Measurements from ENCODE around the gene C17orf75. TPM values are rescaled to one million over a fixed set of nuclear protein-coding genes. Genes with fewer than 3 reads are reported as not detected.

The C17orf75 gene
- total and polyA plus RNA-seq, 8 donors: 6.3 to 17.5 (median 8.4) TPM

- H3K9me3 ChIP-seq: no peaks in the 10 kb centered on the region
- H3K27ac ChIP-seq: no peak overlapping the region
- WGBS, 2 donors: 65 to 66% methylated on average over 7 of the region's 7 CpGs
- TF ChIP-seq, protein P1, sequence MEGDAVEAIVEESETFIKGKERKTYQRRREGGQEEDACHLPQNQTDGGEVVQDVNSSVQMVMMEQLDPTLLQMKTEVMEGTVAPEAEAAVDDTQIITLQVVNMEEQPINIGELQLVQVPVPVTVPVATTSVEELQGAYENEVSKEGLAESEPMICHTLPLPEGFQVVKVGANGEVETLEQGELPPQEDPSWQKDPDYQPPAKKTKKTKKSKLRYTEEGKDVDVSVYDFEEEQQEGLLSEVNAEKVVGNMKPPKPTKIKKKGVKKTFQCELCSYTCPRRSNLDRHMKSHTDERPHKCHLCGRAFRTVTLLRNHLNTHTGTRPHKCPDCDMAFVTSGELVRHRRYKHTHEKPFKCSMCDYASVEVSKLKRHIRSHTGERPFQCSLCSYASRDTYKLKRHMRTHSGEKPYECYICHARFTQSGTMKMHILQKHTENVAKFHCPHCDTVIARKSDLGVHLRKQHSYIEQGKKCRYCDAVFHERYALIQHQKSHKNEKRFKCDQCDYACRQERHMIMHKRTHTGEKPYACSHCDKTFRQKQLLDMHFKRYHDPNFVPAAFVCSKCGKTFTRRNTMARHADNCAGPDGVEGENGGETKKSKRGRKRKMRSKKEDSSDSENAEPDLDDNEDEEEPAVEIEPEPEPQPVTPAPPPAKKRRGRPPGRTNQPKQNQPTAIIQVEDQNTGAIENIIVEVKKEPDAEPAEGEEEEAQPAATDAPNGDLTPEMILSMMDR (IDR thresholded peaks at IDR 0.05): no peak
- no peak overlapping the region for H3K4me3 ChIP-seq
- H3K36me3 ChIP-seq: peaks cover 0 to 4% (median under 1%) of the 10 kb centered on the region in 3 donors
- H3K4me1 ChIP-seq: peaks cover 0 to 8% (median 0%) of the 10 kb centered on the region in 3 donors
- FAIRE-seq (no peak), DNase-seq (no peak), ATAC-seq (no peak)
- intact Hi-C loops (cut with DNase I): no loop called here
- H3K27me3 ChIP-seq: no peaks in the 10 kb centered on the region
Observed at GRCh38 chr17:32385121-32385520, 43.1 kb upstream of the C17orf75 start.

DNA sequence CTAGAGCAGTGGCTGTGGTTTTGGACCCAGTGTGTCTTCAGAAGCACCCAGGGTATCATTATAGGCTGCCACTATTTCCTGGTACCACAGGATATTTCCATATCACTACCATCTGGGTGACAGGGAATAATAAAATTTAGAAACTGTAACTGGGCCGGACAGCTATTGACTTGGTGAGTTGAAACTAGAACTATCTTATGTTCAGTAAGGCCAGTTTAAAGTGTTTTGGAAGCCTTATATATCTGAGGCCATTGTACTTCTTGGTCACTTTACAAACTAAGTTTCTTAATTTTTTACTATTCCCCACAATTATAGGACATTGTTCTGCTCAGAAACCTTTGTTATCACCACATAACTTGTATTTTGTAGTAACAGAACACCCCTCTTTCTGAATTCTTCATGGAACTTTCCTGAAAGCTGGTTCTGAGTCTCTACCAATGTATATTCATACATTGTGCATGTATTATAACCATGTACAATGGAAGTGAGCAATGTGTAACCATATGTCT lies 42.0 kb upstream of the C17orf75 start:
- Histone ChIP-seq H3K27me3 (no peaks in the 10 kb centered on the region), H3K27ac (no peak overlapping the region), H3K9me3 (no peaks in the 10 kb centered on the region), H3K4me1 (peaks cover 0 to 8% (median 0%) of the 10 kb centered on the region in 3 donors), H3K4me3 (no peak overlapping the region), H3K36me3 (peaks cover 0 to 7% (median 4%) of the 10 kb centered on the region in 3 donors)
- TF ChIP-seq, protein P1 (IDR thresholded peaks at IDR 0.05): no peak
- intact Hi-C loops (cut with DNase I): no loop called here
- DNase-seq (no peak), ATAC-seq (no peak), FAIRE-seq (no peak)
- WGBS, 2 donors: 92 to 94% methylated on average over 1 of the region's 1 CpG

- Histone ChIP-seq H3K9me3 (no peaks in the 10 kb centered on the region), H3K27ac (no peak overlapping the region), H3K4me1 (peaks cover 0 to 8% (median 0%) of the 10 kb centered on the region in 3 donors), H3K4me3 (no peak overlapping the region), H3K36me3 (peaks cover 0 to 20% (median 12%) of the 10 kb centered on the region in 3 donors), H3K27me3 (no peaks in the 10 kb centered on the region)
- intact Hi-C loops (cut with DNase I): no loop called here
- TF ChIP-seq, protein P1 (IDR thresholded peaks at IDR 0.05): no peak
- ATAC-seq (no peak), DNase-seq (no peak), FAIRE-seq (no peak)
- WGBS, 2 donors: 98 to 99% methylated on average over 5 of the region's 5 CpGs
Observed at GRCh38 chr17:32382526-32383223, 40.7 kb upstream of the C17orf75 start.

DNA sequence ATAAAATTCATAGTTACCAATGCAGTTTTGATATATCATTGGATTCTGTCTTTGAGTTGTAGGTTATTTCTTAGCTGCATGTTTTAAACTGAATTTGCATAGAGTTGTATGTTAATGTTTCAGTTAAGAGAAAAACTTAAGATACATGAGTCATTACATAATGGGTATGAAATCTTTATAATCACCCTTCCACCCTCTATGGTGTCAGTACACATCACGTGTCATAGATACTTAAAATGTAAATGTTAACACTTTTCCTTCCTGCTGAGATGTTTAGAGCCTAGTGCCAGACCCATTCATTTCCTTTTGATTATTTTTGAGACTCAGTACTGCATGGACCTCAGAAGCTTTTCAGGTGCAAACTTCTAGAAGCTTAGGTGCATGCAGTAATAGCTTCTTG lies 28.5 kb upstream of the C17orf75 start:
- peaks cover 0 to under 1% (median 0%) of the 10 kb centered on the region in 3 donors for H3K4me1 ChIP-seq
- ATAC-seq (no peak), FAIRE-seq (no peak), DNase-seq (no peak)
- no peak overlapping the region for H3K27ac ChIP-seq
- 68 to 78% methylated on average over 1 of the region's 1 CpG for WGBS, 2 donors
- intact Hi-C loops (cut with DNase I): no loop called here
- no peak overlapping the region for H3K4me3 ChIP-seq
- H3K9me3 ChIP-seq: no peaks in the 10 kb centered on the region
- H3K27me3 ChIP-seq: no peaks in the 10 kb centered on the region
- TF ChIP-seq, protein P1 (IDR thresholded peaks at IDR 0.05): no peak
- H3K36me3 ChIP-seq: peaks cover 0 to 70% (median 53%) of the 10 kb centered on the region in 3 donors

DNA sequence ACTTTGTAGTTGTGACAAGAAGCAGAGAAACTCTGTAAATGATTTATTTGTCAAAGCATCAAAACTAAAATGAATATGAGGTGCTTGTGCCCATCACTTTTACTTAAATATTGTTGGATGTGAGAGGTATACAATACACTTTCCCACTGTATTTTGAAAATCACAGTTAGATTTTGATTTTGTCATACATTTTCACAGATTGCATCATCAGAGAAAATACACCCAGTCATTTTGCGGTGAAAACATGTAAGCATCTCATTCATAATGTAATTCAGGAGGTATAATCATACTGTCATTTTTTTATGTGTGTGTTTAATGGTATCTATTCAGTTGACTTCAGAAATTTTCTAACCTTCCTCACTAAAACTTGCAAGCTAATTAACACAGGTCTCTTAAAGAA lies 19.3 kb upstream of the C17orf75 start:
- FAIRE-seq (no peak), DNase-seq (no peak), ATAC-seq (no peak)
- H3K9me3 ChIP-seq: no peaks in the 10 kb centered on the region
- intact Hi-C loops (cut with DNase I): loop anchor here in 1 of 3 donors (5.0 kb wide), 1 partner anchor 86 kb away; no protein-coding TSS in a partner anchor
- H3K4me3 ChIP-seq: no peak overlapping the region
- H3K27me3 ChIP-seq: no peaks in the 10 kb centered on the region
- H3K4me1 ChIP-seq: peaks cover 0 to 3% (median under 1%) of the 10 kb centered on the region in 3 donors
- H3K27ac ChIP-seq: no peak overlapping the region
- WGBS, 2 donors: 86 to 93% methylated on average over 1 of the region's 1 CpG
- H3K36me3 ChIP-seq: peaks cover 7 to 98% (median 42%) of the 10 kb centered on the region in 3 donors
- TF ChIP-seq, protein P1 (IDR thresholded peaks at IDR 0.05): no peak

Measured in pancreas (tissue), 10 donors.